ENCODE data around the gene LRFN2.

The LRFN2 gene

DNA sequence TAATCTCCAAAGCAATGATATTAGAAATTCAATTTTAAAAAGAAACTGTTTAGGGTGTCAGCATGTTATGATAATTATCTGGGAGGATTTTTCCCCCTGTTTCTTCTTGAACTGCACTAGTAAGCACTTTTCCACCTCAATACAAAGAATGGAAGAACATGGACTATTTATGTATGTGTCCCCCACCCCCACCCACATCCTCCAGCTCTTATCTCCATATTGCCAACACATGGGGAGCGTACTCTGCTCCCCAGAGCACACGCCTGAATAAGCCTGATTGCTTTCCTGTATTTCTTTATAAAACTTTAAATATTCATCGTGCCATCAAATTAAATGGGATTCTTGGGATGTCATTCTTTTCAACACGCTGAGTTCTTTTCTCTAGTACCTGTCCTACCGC is 11.4 kb upstream of the LRFN2 start:
- no peak for DNase-seq (ENCODE audit: low spot score)
- TF ChIP-seq, protein P1, sequence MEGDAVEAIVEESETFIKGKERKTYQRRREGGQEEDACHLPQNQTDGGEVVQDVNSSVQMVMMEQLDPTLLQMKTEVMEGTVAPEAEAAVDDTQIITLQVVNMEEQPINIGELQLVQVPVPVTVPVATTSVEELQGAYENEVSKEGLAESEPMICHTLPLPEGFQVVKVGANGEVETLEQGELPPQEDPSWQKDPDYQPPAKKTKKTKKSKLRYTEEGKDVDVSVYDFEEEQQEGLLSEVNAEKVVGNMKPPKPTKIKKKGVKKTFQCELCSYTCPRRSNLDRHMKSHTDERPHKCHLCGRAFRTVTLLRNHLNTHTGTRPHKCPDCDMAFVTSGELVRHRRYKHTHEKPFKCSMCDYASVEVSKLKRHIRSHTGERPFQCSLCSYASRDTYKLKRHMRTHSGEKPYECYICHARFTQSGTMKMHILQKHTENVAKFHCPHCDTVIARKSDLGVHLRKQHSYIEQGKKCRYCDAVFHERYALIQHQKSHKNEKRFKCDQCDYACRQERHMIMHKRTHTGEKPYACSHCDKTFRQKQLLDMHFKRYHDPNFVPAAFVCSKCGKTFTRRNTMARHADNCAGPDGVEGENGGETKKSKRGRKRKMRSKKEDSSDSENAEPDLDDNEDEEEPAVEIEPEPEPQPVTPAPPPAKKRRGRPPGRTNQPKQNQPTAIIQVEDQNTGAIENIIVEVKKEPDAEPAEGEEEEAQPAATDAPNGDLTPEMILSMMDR (IDR thresholded peaks at IDR 0.05; ENCODE audit: extremely low read depth, insufficient read depth, missing control alignments): no peak
- in situ Hi-C loops (cut with MboI; ENCODE audit: low pct_unique_long_range_greater_than_20kb, low sequenced_read_pairs, unreplicated experiment): no loop called here

DNA sequence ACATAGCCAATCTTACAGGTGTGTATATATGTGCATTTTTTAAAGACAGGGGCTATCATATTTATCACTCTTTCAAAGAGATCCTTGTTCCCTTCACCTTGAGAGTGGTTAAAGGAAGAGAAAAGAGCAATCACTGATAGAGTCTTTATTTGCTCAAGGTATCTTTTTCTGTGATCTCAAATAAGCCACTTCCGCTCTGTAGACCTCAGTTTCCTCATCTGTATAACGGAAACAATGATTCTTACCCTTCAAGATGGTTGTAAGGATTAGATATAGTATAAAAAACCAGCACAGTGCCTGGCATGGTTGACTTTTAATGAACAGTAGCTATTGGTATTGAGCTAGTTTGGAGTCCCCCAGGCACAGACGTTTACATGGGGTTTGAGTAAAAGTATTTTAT is 10.1 kb upstream of the LRFN2 start:
- in situ Hi-C loops (cut with MboI; ENCODE audit: low pct_unique_long_range_greater_than_20kb, low sequenced_read_pairs, unreplicated experiment): no loop called here
- no peak for DNase-seq (ENCODE audit: low spot score)
- TF ChIP-seq, protein P1 (IDR thresholded peaks at IDR 0.05; ENCODE audit: extremely low read depth, insufficient read depth, missing control alignments): no peak

DNA sequence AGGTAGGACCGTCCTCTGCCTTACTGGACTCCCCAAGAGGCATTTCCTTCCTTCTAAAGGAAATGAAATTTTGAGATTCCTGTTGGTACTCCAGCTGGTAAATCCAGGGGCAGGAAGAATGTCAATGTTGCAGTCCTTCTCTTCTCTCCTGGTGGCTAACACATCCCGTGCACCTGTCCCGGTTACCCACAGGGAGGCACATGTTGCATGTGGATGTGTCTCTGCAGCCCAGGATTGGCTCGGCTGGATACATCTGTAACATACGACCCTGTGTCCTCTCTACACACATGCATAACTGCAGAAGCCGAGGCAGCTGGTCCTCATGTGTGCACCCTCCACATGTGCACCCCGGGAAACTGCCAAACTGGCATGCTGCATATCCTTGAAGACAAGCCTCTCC is 1.3 kb upstream of the LRFN2 start:
- DNase-seq (ENCODE audit: low spot score): no peak
- in situ Hi-C loops (cut with MboI; ENCODE audit: low pct_unique_long_range_greater_than_20kb, low sequenced_read_pairs, unreplicated experiment): no loop called here
- TF ChIP-seq, protein P1 (IDR thresholded peaks at IDR 0.05; ENCODE audit: extremely low read depth, insufficient read depth, missing control alignments): no peak

DNA sequence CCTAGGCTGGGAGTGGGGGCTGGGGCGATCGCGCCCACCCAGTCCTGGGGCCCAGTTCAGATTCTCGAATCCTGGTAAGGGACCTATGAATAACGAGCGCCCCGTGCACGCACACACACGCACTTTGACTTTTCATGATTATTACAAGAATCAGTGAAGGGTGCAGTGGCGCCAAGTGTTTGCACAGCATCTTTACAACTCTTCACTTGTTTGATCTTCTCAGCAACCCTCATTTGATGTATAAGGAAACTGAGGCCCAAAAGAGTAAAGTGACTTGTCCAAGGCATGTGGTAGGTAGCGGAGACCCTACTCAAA is 863 bp upstream of the LRFN2 start:
- in situ Hi-C loops (cut with MboI; ENCODE audit: low pct_unique_long_range_greater_than_20kb, low sequenced_read_pairs, unreplicated experiment): no loop called here
- TF ChIP-seq, protein P1 (IDR thresholded peaks at IDR 0.05; ENCODE audit: extremely low read depth, insufficient read depth, missing control alignments): peak; percentile 12
- no peak for DNase-seq (ENCODE audit: low spot score)

DNA sequence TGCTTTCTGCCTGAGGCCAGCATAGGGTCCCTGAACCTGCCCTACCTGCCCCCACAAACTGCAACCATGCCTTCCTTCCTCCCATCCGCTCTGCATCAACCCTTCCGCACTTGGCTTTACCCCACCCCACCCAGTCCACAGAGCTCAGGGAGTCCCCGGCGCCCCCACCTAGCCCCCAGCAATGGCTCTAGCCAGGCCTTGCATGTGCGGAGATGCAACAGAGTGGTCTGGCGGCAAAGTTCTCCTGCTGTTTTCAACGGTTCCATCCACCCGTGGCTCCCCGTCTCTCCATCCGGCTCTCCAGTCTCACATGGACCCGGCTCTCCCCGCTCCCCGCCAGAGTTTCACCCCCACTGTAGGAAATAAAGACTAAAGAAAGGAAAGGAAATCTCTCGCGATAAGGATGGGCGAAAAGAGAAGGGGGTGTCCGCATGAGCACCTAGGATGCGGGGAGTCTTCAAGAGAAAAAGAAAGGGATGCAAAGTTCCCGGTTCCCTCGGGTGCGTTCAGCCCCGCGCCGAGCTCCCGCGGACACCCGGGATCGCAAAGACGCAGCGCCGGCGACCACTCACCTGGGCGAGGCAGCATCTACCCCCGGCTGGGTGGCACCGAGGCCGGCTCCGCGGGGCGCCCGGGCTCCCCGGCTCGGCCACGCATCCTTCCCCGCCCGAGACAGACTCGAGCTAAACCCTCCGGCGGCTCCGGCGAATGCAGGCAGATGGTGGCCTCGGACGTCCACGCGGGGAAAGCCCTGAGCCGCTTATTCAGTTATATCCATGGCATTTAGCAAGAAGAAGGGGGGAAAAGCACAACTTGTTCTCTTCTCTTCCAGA is 579 bp downstream of the LRFN2 start:
- in situ Hi-C loops (cut with MboI; ENCODE audit: low pct_unique_long_range_greater_than_20kb, low sequenced_read_pairs, unreplicated experiment): no loop called here
- no peak for DNase-seq (ENCODE audit: low spot score)
- TF ChIP-seq, protein P1 (IDR thresholded peaks at IDR 0.05; ENCODE audit: extremely low read depth, insufficient read depth, missing control alignments): no peak

DNA sequence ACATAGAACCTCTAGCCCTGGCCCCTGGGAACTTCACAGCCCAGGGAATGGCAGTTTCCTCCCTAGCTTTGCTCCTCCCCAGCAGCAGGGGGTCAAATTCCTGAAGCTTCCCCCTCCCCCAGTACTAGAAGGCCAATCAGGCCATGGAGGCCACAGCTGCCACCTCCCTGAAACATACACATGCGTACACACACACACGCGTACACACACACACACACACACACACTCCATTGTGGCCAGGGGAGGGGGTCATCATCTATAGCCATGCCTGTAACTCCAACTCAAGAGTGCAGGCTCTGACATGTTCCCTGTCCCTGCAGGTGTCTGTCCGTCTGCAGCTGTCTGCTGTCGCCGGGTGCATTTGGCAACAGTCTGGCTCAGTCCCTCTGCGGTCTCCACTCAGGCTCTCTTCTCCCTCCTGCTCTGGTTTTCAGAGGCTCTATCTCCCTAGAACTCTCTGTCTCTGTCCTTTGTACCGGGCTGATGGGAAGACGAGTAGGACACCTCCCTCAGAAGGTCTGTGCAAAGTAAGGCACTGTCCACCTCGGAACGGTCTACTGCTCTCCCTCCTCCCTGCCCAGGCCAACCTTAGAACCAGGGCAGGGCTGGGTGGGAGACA is 1.4 kb downstream of the LRFN2 start:
- in situ Hi-C loops (cut with MboI; ENCODE audit: low pct_unique_long_range_greater_than_20kb, low sequenced_read_pairs, unreplicated experiment): no loop called here
- TF ChIP-seq, protein P1 (IDR thresholded peaks at IDR 0.05; ENCODE audit: extremely low read depth, insufficient read depth, missing control alignments): no peak
- no peak for DNase-seq (ENCODE audit: low spot score)

Data from GM13977 (cell line).